GM12892 (cell line): ENCODE data around the gene TSPEAR.

Experiments
- DNase-seq: peaks from one replicate; pipeline ENCODE4 v3.0.0; 2011; ENCODE audit not compliant: insufficient read length
- FAIRE-seq: peaks from 2 replicates; lab custom pipeline; 2011; peaks lifted over from hg19 to GRCh38; lab: Jason Lieb, UNC
- POLR2A ChIP-seq: IDR thresholded peaks from 2 replicates; pipeline ENCODE4 v1.6.1; 2011; ENCODE audit warnings: low read depth, low read length, control low read depth
- POLR2AphosphoS5 ChIP-seq: IDR thresholded peaks from 2 replicates; pipeline ENCODE4 v1.6.1; 2011; ENCODE audit warnings: low read depth, low read length, control low read depth
- TAF1 ChIP-seq: IDR thresholded peaks from 2 replicates; pipeline ENCODE4 v1.6.1; 2011; ENCODE audit warnings: low read depth, mild to moderate bottlenecking, control low read depth, low read length, borderline replicate concordance

The TSPEAR gene

DNA sequence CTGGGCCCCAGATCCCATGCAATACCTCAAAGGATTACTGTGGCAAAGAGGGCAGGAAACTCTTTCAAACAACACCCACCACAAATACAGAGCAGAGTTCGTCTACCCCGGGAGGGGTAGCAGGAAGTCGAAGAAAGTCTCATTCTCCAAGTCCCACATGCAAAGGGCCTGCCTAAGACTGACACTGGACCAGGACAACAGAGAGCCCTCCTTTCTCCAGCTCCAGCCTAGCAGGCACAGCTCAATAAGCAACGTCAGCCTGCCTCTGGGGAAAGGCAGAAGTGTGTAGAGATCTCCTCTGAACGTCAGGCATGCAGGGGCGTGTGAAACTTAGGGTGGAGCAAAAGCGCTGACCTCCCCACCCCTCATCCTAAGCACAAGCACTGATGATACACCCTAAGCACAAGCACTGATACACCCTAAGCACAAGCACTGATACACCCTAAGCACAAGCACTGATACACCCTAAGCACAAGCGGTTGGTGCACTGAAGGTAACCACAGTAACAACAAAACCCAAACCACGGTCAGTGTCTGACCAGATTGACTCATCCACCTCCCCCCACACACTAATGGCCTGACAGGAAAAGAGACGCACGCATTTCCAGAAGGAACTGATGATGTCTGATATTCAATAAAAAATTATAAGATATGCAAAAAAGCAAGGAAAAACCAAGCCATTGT, 52.3 kb downstream of the TSPEAR start:
- DNase-seq (no peak), FAIRE-seq (no peak)

DNA sequence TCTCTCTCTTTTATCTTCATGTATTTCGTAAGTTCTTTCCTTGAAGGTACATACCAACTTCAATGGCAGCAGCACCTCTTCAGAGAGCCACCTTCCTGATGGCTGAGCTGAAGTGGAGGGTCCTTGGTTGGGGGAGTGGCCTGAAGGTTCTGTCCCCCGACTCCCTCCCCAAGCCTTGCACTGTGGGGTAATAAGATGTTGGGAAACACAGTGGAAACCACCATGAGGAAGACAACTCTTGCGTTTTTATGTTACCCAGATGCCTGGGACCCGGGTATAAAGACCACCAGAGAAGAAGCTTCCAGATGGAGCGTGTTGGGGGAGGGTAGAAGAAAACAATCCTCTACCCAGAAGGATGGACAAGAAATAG, 52.8 kb downstream of the TSPEAR start:
- FAIRE-seq = no peak
- TF ChIP-seq POLR2AphosphoS5 = no peak
- TF ChIP-seq POLR2A = no peak
- TF ChIP-seq TAF1 = no peak
- DNase-seq = no peak

More for the DNA sequence above, 52.3 kb downstream of the TSPEAR start:
- TF ChIP-seq POLR2AphosphoS5 (no peak), POLR2A (no peak), TAF1 (no peak)

DNA sequence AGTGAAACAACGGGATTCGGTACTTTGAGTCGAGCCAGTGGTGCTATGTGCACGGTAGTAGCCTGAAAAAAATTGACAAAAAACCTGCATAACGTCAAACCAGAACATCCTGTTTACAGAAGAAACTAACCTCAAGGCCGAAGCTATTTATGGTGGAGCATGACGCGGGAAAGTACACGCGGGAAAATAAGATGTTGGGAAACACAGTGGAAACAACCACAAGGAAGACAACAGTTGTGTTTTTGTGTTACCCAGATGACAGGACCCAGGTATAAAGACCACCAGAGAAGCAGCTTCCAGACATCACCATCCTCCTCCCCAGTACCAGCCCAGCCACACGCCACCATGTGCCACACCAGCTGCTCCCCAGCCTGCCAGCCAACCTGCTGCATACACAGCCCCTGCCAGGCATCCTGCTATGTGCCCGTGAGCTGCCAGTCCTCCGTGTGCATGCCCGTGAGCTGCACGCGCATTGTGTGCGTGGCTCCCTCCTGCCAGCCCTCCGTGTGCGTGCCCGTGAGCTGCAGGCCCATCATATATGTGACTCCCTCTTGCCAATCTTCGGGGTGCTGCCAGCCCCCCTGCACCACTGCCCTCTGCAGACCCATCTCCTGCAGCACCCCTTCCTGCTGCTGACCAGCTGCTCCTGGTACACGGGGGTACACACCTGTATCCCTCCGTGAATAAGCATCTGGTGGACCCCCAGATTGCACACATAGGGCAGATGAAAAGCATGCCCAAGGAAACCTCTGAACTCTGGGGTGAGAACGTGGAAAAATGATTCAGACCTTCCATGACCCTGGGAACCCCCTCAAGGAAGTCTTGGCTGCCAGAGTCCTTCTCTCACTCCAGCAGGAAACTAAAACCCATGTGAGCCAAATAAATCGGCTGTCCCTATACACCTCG, 53.5 kb downstream of the TSPEAR start, which contains the start of gene KRTAP12-3:
Gene KRTAP12-3, plus strand, starts transcription at position 298 of the 906 bp plus-strand sequence. Its CDS starts 48 bp downstream, at position 346.
- DNase-seq (no peak), FAIRE-seq (no peak)
- TF ChIP-seq POLR2AphosphoS5 = no peak
- no peak for TF ChIP-seq TAF1
- no peak for TF ChIP-seq POLR2A

DNA sequence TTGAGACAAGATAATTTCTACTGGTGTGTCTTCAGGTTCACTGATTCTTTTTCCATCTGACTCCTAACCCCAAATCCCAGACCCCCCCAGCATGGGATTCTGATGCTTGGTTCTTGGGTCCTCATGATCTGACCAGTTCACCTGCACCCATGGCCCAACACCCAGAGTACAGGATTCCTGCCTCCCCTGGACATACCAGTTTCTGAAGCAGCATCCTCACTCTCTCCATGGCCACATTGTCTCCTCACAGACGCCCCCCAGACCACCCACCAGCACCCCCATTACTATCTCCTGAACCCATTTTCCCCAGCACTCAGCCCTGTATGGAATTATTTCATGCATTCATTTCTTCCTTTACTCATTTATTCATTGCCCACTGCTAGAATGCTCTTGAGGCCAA, 54.5 kb downstream of the TSPEAR start:
- FAIRE-seq = no peak
- no peak for DNase-seq
- TF ChIP-seq TAF1 (no peak), POLR2AphosphoS5 (no peak), POLR2A (no peak)

DNA sequence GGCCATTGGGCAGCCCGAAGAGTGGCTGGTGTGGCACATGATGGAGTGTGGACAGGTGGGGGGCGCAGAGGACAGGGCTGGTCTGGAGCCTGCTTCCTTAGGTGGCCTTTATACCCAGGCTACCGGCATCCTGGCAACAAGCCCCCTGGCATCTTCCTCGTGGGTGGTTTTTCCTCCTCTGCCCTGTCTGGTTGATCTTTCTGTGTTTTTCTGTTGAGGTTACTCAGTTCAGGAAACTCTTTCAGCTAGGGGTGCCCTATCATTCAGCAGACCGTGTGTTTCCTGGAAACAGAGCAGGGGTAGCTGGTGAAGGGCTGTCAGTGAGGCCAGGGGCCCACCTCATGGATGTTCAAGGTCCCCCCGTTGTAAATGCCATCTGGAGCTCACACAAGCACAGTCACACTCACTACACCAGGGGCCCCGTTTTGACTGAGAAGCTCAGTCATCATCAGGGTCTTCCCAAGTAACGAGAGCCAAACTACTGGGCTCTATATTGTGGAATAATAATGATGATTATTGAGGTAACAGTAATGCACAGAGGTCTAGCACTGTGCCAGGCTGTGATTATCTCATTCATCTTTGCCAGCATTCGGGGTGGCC, 56.7 kb downstream of the TSPEAR start, which contains the start of gene KRTAP12-4:
Gene KRTAP12-4, minus strand, starts transcription at position 84 of the 600 bp plus-strand sequence. Its CDS starts 45 bp downstream, at position 39.
- no peak for DNase-seq
- TF ChIP-seq POLR2AphosphoS5 (no peak), TAF1 (no peak), POLR2A (no peak)
- no peak for FAIRE-seq

DNA sequence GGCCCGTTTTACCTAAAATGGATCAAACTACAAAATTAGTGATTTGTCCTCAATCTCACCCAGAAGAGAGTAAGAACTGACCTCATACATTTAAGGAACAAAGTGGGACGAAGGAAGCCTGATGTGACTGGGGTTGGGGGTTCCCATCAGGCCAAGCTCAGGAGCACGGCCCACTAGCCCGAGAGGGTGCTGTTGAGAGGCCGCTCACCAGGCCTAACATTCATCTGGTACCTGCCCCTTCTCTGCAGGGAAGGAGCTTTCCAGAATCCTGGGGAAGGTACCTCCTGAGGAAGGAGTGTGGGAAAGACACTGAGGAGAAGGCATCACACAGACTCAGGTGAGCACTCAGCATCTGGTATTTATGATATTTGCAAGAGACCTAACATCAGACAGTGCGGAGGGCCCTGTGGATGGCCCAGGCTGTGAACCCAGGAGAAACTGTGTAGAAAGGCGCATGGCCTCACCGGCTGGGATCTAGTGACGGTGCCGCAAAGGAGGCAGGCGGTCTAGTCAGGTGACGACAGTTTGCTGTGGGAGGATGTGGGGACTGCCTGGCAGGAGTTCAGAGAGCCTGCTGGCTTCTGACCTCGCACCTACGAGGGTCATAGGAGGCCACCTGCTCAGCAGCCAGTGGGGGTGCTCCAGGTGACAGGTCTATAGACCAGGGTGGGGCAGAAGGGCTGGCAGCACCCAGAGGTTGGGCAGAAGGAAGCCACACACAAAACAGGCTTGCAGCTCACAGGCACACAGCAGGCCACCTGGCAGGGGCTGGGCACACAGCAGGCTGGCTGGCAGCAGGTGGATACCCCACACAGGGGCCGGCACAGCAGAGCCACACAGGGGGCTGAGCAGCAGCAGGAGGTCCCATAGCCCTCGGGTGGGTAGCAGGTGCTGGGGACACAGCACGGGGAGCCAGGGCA, 57.5 kb downstream of the TSPEAR start:
- no peak for TF ChIP-seq POLR2AphosphoS5
- TF ChIP-seq TAF1 = no peak
- TF ChIP-seq POLR2A = no peak
- no peak for FAIRE-seq
- no peak for DNase-seq

DNA sequence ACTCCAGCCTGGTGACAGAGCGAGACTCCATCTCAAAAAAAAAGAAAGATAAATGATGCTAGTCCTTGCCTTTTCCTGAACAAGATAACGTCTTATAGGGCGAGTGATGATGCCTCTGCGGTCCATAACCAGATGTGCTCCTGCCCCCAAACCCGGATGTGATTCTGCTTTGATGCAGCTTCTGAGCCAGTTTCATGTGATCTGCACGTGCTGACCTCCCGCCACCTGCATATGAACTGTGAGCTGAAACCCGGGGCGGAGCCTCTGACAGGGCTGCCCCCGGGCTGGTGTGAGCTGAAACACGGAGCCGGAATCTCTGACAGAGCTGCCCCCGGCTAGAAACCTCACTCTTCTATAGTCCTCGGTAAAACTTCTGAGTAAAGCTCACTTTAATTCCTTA, 58.2 kb downstream of the TSPEAR start:
- TF ChIP-seq POLR2AphosphoS5 (no peak), TAF1 (no peak), POLR2A (no peak)
- DNase-seq (no peak), FAIRE-seq (no peak)

DNA sequence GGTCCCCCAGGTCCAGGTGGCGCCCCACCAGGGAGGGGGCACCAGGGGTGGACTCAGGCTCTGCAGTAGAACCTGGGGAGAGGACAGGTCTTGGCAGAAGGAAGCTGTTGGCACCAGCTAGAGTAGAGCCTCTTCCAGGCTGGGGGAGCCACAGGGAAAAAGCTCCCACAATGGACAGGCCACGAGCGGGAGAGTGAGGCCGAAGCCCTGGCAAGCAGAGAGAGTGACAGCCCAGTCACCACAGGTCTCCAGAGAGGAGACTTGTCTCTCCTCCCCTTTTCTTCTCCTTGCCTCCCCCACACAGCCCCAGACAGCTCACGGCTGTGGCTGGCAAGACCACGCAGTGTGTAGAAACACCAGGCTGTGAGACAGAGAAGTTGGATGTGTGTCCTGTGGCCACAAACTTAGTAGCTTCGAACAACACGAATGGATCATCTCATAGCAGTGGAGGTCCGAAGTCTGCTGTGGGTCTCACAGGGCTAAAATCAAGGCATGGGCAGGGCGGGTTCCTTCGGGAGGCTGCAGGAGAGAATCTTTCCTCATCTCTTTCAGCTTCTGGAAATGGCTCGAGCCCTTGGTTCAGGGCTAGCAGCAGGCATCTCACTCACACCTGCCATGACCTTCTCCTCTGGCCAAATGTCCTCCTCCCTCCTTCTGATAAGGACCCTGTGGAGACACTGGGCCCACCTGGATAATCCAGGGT, 60.2 kb downstream of the TSPEAR start:
- FAIRE-seq (no peak), DNase-seq (no peak)
- TF ChIP-seq POLR2AphosphoS5 = no peak
- TF ChIP-seq POLR2A = no peak
- TF ChIP-seq TAF1 = no peak

DNA sequence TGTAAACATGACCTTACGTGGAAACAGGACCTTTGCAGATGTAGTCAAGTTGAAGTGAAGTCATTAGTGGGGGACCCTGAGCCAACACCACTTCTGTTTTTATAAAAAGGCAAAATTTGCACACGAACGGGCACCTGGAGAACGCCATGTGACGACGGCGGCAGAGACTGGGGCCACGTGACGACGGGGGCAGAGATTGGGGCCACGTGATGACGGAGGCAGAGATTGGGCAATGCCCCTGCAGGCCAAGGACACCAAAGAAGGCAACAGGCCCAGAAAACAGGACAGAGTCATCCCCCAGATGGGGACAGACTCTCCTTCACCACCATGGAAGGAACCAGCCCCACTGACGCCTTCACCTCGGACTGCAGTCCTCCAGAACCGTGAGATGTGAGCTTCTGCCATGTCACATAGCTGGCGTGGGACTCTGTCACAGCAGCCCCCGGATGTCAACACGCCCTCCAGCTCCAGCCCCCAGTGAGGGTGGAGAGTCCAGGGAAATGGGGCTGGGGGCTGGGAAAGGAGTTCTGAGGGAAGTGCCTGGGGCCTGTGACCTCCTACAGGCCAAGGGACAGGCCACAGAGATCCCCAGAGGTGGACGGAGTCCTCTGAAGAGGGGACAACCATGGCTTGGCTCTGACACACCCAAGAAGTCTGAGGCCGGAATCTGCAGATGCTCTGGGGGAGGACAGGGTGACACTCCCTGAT, 61.0 kb downstream of the TSPEAR start:
- FAIRE-seq = no peak
- TF ChIP-seq TAF1 = no peak
- no peak for TF ChIP-seq POLR2A
- no peak for TF ChIP-seq POLR2AphosphoS5

More for the DNA sequence above, 61.0 kb downstream of the TSPEAR start:
- no peak for DNase-seq
